ENCODE measurements around the gene DNAAF8.
"Not testable (repeated sequence)": the region's sequence is repeated elsewhere in the genome, so short reads cannot be mapped to it uniquely, and the experiment has no call there.

DNAAF8 gene

GRCh38 chr16:4776141-4776705 is 41.9 kb downstream of the DNAAF8 start:
- FAIRE-seq (no peak), DNase-seq (ENCODE audit: insufficient read length, low spot score) (no peak)

- DNase-seq (ENCODE audit: insufficient read length, low spot score) (no peak), FAIRE-seq (no peak)
Observed at GRCh38 chr16:4777339-4778049, 43.2 kb downstream of the DNAAF8 start.

DNA sequence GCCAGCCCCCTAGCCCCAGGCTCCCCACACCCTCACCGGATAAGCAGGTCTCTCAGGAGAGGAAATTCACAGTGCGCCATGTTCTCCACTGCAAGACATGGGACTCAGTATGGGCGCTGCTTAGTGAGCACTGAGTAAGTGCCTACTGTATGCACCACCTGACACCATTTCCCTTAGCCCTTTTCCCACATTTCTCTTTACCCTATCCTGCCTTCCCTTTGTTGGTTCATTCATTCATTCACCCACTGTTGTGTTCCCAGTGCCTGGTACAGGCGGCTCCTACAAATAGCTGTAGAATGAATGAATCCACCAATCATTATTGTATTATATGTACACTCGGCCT is 43.7 kb downstream of the DNAAF8 start:
- DNase-seq (ENCODE audit: insufficient read length, low spot score): no peak
- FAIRE-seq: no peak

- FAIRE-seq (no peak), DNase-seq (ENCODE audit: insufficient read length, low spot score) (no peak)
Observed at GRCh38 chr16:4780235-4780634, 45.9 kb downstream of the DNAAF8 start.

DNA sequence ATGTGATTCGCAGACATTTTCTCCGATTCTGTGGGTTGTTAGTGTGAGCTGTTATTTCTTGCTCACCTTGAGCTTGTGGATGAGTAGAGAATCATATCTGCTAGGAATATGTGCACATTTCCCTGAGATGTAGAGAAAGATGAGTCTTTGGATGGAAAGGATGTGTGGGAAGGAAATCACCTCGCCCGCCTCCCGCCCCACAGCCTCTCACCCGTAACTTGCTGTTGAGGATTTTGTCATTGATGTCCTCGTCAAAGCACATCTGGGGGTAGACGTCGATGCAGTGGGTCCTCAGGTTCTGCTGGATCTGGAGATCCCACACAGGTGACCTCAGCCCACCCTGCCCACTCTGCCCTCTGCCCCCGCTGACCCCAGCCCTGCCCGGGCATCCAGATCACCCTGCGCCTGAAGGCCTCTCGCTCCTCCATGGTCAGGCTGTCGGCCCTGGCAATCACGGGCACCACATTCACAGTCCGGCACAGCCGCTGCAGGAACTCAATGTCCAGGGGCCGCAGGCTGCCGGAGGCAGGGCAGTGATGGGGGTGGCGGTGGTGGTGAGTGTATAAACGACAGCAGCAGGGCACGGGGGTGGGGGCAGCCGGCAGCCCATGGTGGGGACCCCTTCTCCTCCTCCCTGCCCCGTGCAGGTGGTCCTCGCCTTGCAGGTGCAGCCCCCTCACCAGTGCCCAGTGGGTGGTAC is 49.1 kb downstream of the DNAAF8 start:
- FAIRE-seq: no peak
- DNase-seq (ENCODE audit: insufficient read length, low spot score): no peak

GRCh38 chr16:4783951-4784336 is 49.6 kb downstream of the DNAAF8 start:
- FAIRE-seq (no peak), DNase-seq (ENCODE audit: insufficient read length, low spot score) (no peak)

DNA sequence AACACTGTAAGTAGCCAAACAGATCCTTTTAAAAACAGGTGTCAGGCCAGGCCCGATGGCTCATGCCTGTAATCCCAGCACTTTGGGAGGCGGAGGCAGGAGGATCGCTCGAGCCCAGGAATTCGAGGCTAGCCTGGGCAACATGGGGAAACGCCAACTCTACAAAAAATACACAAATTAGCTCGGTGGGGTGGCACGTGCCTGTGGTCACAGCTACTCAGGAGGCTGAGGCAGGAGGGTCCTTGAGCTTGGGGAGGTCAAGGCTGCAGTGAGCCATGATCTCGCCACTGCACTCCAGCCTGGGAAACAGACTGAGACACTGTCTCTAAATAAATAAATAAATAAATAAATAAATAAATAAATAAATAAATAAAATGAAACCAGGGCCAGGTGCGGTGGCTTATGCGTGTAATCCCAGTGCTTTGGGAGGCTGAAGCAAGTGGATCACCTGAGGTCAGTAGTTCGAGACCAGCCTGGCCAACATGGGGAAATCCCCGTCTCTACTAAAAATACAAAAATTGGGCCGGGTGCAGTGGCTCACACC is 50.2 kb downstream of the DNAAF8 start:
- DNase-seq (ENCODE audit: insufficient read length, low spot score); FAIRE-seq: not testable (repeated sequence)

DNA sequence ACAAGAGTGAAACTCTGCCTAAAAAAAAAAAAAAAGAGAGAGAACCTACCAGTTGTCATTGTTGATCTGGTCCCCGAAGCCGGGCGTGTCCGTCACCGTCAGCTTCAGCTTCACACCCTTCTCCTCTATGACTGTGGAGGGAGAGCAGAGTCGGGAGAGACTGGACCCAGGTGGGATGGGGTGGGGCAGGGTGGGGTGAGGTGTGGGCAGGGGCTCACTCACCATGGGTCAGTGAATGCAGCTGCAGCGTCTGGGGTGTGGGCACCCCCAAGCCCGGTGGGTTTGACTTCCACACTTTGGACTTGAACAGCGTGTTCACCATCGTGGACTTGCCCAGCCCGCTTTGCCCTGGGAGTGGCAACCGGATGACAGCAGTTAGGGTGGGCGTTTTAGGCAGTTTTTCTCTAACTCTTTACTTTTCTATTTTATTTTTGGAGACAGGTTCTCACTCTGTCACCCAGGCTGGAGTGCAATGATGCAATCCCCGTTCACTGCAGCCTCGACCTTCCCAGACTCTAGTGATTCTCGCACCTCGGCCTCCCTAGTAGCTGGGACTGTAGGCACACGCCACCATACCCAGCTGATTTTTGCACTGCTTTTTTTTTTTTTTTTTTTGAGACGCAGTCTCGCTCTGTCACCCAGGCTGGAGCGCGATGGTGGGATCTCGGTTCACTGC is 51.6 kb downstream of the DNAAF8 start:
- DNase-seq (ENCODE audit: insufficient read length, low spot score): no peak
- no peak for FAIRE-seq

- DNase-seq (ENCODE audit: insufficient read length, low spot score) (no peak), FAIRE-seq (no peak)
Observed at GRCh38 chr16:4787068-4787467, 52.7 kb downstream of the DNAAF8 start.

GRCh38 chr16:4787627-4788482 is 53.5 kb downstream of the DNAAF8 start, which contains the start of gene SEPTIN12:
TSS of gene SEPTIN12 (minus strand) at chr16:4788345. CDS start at chr16:4787645, 700 bp downstream.
- no peak for FAIRE-seq

GRCh38 chr16:4788489-4788889 is 54.2 kb downstream of the DNAAF8 start:
- no peak for FAIRE-seq
- DNase-seq (ENCODE audit: insufficient read length, low spot score): no peak

More at GRCh38 chr16:4787627-4788482, 53.5 kb downstream of the DNAAF8 start, which contains the start of gene SEPTIN12:
- no peak for DNase-seq (ENCODE audit: insufficient read length, low spot score)

- DNase-seq (ENCODE audit: insufficient read length, low spot score) (no peak), FAIRE-seq (no peak)
Observed at GRCh38 chr16:4788910-4789309, 54.6 kb downstream of the DNAAF8 start.

GRCh38 chr16:4790261-4790660 is 55.9 kb downstream of the DNAAF8 start:
- FAIRE-seq: no peak
- DNase-seq (ENCODE audit: insufficient read length, low spot score): no peak

GRCh38 chr16:4790871-4791270 is 56.5 kb downstream of the DNAAF8 start:
- FAIRE-seq (no peak), DNase-seq (ENCODE audit: insufficient read length, low spot score) (no peak)

GRCh38 chr16:4792951-4793513 is 58.7 kb downstream of the DNAAF8 start:
- DNase-seq (ENCODE audit: insufficient read length, low spot score) (no peak), FAIRE-seq (no peak)

- DNase-seq (ENCODE audit: insufficient read length, low spot score) (no peak), FAIRE-seq (no peak)
Observed at GRCh38 chr16:4795181-4795827, 61.0 kb downstream of the DNAAF8 start, which contains the start of gene SMIM22. TSS of gene SMIM22 (plus strand) at chr16:4795369. CDS start at chr16:4795735, 366 bp downstream.

DNA sequence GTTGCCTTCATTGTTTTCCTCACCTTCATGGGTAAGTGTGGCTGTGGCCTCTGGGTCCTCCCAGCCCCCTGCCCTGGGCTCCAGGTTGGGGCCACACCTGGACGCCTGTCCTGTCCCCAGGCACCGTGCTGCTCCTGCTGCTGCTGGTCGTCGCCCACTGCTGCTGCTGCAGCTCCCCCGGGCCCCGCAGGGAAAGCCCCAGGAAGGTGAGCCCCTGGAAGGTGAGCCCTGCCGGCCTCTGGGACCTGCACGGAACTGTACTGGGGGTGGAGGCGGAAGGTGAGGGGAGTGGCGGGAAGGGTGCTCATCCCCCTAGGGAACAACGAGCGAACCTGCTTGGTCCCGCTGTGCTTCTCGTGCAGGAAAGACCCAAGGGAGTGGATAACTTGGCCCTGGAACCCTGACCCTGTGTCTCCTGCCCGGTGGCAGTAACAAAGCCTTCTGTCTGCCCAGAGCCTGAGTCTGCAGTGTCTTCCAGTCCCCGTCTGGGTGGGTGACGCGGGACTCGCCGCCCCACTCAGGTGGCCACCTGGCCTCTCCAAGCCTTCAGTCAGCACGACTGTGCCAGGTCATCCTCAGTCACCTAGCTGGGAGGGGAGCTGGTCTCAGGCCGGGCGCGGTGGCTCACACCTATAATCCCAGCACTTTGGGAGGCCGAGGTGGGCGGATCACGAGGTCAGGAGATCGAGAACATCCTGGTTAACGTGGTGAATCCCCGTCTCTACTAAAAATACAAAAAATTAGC is 61.7 kb downstream of the DNAAF8 start:
- no peak for DNase-seq (ENCODE audit: insufficient read length, low spot score)
- FAIRE-seq: no peak

DNA sequence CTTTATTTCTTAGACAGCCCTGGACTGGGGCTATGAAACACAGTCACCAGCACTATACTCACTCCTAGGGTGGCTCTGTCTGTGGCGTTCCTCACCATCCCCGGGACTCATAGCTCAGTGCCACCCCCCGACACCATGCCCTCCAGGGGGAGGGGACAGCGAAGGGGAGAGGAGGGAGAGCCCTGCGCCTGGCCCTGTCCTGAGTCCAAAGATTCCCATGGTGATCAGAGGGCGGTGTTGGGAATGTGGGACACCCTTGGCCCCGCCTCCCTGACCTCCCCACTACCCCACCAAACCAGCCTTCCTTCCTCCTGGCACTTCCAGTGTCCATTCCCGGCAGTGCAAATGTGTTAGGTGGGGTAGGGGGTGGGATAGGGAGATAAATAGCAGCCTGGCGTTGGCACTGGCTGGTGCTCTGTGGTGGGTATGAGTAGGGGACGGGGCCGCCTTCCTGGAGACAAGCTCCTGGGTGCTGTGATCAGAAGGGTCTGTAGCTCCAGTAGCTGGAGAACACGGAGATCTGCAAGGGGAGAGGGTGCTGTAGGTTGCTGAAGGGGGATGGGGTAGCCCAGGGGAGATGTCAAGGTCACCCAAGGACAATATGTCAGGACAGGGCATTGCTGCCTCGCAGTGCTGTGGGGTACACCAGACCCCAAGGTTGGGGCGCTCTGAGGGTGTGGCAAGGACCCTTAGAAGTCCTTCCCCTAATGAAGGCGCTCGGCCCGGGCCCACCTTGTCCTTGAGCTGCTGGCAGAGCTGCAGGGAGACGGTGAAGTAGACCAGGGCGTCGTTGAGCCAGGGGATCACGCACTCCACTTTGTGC is 62.9 kb downstream of the DNAAF8 start:
- DNase-seq (ENCODE audit: insufficient read length, low spot score) (no peak), FAIRE-seq (no peak)
